ENCODE data around the gene NR1H2.

DNA sequence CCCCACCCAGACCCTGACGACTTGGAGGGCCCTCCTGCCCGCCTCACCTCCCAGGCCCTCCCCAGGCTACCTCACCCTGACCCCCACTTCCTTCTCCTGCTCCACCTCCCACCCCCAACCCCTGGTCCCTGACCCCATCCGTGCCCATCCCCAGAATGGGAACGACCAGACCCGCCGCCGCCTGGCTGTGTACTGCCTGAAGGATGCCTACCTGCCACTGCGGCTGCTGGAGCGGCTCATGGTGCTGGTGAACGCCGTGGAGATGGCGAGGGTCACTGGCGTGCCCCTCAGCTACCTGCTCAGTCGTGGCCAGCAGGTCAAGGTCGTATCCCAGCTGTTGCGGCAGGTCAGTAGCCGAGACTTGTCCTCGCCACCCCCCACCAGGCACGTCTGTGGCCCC, 30.6 kb downstream of the NR1H2 start:
- TF ChIP-seq, protein P1, sequence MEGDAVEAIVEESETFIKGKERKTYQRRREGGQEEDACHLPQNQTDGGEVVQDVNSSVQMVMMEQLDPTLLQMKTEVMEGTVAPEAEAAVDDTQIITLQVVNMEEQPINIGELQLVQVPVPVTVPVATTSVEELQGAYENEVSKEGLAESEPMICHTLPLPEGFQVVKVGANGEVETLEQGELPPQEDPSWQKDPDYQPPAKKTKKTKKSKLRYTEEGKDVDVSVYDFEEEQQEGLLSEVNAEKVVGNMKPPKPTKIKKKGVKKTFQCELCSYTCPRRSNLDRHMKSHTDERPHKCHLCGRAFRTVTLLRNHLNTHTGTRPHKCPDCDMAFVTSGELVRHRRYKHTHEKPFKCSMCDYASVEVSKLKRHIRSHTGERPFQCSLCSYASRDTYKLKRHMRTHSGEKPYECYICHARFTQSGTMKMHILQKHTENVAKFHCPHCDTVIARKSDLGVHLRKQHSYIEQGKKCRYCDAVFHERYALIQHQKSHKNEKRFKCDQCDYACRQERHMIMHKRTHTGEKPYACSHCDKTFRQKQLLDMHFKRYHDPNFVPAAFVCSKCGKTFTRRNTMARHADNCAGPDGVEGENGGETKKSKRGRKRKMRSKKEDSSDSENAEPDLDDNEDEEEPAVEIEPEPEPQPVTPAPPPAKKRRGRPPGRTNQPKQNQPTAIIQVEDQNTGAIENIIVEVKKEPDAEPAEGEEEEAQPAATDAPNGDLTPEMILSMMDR (IDR thresholded peaks at IDR 0.05; ENCODE audit: low read depth, low read length, missing input control) = no peak
- TF ChIP-seq GABPA (IDR thresholded peaks at IDR 0.05 in 1 of 2, conservative IDR thresholded peaks at IDR 0.05 in 1 of 2) (no peak), REST (IDR thresholded peaks at IDR 0.05) (no peak)
- TF ChIP-seq, protein P2, sequence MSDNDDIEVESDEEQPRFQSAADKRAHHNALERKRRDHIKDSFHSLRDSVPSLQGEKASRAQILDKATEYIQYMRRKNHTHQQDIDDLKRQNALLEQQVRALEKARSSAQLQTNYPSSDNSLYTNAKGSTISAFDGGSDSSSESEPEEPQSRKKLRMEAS (IDR thresholded peaks at IDR 0.05) = no peak
